ENCODE data around the gene SLC7A5. TPM values are rescaled to one million over a fixed set of nuclear protein-coding genes. Genes with fewer than 3 reads are reported as not detected.
"Not testable (repeated sequence)": the region's sequence is repeated elsewhere in the genome, so short reads cannot be mapped to it uniquely, and the experiment has no call there.

The SLC7A5 gene
- total and polyA plus RNA-seq, 2 of the 13 experiments (the other 11 are each of a cell fraction or from before 2014, with no cell fraction given), result 79.6 to 155 TPM

- TF ChIP-seq ZNF281 (CRISPR knock-in tag; IDR thresholded peaks at IDR 0.05; ENCODE audit: borderline replicate concordance), result 0 out of 2 replicates have a peak, but pooled peaks have one; percentile 36
Measured at GRCh38 chr16:87828071-87828906, 41.0 kb downstream of the SLC7A5 start (continued).

DNA sequence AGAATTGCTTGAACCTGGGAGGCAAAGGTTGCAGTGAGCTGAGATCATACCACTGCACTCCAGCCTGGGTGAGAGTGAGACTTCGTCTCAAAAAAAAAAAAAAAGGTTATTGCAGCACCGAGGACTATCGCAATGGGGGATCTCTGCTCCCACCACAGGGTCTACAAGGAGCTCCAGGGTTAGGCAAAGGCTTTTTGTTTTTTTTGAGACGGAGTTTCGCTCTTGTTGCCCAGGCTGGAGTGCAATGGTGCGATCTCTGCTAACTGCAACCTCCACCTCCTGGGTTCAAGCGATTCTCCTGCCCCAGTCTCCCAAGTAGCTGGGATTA is 41.8 kb downstream of the SLC7A5 start:
- DNase-seq (ENCODE audit: low spot score), result not testable (repeated sequence)

More for the DNA sequence above, 41.8 kb downstream of the SLC7A5 start:
- H3K9me3 ChIP-seq (ENCODE audit: low read length); BruUV-seq (replicated peaks); H3K27ac ChIP-seq (ENCODE audit: extremely low read length, insufficient read depth, low read length); H3K9ac ChIP-seq (ENCODE audit: insufficient read depth, low read depth, low read length); H2AFZ ChIP-seq (ENCODE audit: low read length); H3K4me3 ChIP-seq (replicated peaks in 1 of 3; ENCODE audit: insufficient read depth in 1 of 3, low read depth in 2 of 3, low read length in 3 of 3); FAIRE-seq; in situ Hi-C loops (cut with HindIII; ENCODE audit: extremely low pct_ligation_motif_present, low pct_unique_long_range_greater_than_20kb); H3K79me2 ChIP-seq (ENCODE audit: insufficient read depth, low read length); H4K20me1 ChIP-seq (ENCODE audit: insufficient read depth, low read length): not testable (repeated sequence)
- H3K27me3 ChIP-seq (ENCODE audit: control insufficient read depth in 1 of 2, insufficient read depth in 2 of 2, low read length in 2 of 2), result peaks cover 6 to 31% of the 10 kb centered on the region in 2 experiments; a peak in 4 of 5 replicates
- ATAC-seq, result peak; percentile 3; the same call in 2 of the 3 replicates
- H3K36me3 ChIP-seq (replicated peaks in 1 of 2; ENCODE audit: control insufficient read depth in 1 of 2, insufficient read depth in 2 of 2, low read length in 2 of 2), result peaks cover 24 to 25% of the 10 kb centered on the region in 2 experiments
- POLR2A ChIA-PET, result interaction anchor here (0.7 to 3.5 kb wide), 6 partner anchors 12 to 43 kb away, joined by 3 to 20 read pairs (median 4); no protein-coding TSS in a partner anchor
- CTCF ChIA-PET (ENCODE audit: low intra/inter-chr PET ratio, low total read pairs), result interaction anchor here (0.9 kb wide), 1 partner anchor 48 kb away, joined by 3 read pairs; no protein-coding TSS in a partner anchor
- TF ChIP-seq, protein P1, sequence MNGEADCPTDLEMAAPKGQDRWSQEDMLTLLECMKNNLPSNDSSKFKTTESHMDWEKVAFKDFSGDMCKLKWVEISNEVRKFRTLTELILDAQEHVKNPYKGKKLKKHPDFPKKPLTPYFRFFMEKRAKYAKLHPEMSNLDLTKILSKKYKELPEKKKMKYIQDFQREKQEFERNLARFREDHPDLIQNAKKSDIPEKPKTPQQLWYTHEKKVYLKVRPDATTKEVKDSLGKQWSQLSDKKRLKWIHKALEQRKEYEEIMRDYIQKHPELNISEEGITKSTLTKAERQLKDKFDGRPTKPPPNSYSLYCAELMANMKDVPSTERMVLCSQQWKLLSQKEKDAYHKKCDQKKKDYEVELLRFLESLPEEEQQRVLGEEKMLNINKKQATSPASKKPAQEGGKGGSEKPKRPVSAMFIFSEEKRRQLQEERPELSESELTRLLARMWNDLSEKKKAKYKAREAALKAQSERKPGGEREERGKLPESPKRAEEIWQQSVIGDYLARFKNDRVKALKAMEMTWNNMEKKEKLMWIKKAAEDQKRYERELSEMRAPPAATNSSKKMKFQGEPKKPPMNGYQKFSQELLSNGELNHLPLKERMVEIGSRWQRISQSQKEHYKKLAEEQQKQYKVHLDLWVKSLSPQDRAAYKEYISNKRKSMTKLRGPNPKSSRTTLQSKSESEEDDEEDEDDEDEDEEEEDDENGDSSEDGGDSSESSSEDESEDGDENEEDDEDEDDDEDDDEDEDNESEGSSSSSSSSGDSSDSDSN (CRISPR knock-in tag; IDR thresholded peaks at IDR 0.05), result 0 out of 2 replicates have a peak, but pooled peaks have one; percentile 3
- peak; percentile 37; the same call in 1 of the 2 replicates for TF ChIP-seq ZNF770 (CRISPR knock-in tag; IDR thresholded peaks at IDR 0.05)
- H3K4me1 ChIP-seq (ENCODE audit: insufficient read depth, low read length), result peaks cover 56% of the 10 kb centered on the region
- H3K4me2 ChIP-seq (ENCODE audit: low read depth, low read length), result peak overlapping the region; percentile 32; the same call in 1 of the 2 replicates
- WGBS (ENCODE audit: low lambda C conversion rate), result 46% methylated on average over 7 of the region's 7 CpGs
- intact Hi-C loops (cut with micrococcal nuclease; ENCODE audit: unreplicated experiment), result loop anchor here (5.0 kb wide), 1 partner anchor 50 kb away; no protein-coding TSS in a partner anchor
